Measurements from ENCODE around the gene DGKZ.

The DGKZ gene

GRCh38 chr11:46315033-46315738 is 32.1 kb upstream of the DGKZ start:
- H3K9ac ChIP-seq (ENCODE audit: insufficient read length, low read depth), result no peak overlapping the region
- H3K9me3 ChIP-seq (ENCODE audit: insufficient read depth, low read length), result no peaks in the 10 kb centered on the region
- no peaks in the 10 kb centered on the region for H3K27me3 ChIP-seq (ENCODE audit: insufficient read depth, insufficient read length)
- H3K4me1 ChIP-seq (ENCODE audit: insufficient read depth, insufficient read length), result peaks cover 4% of the 10 kb centered on the region
- peak; percentile 92 for DNase-seq (ENCODE audit: low read depth, low spot score)
- peaks cover 98% of the 10 kb centered on the region for H3K36me3 ChIP-seq (ENCODE audit: insufficient read depth, insufficient read length, low read length)
- no peak for TF ChIP-seq SUZ12 (IDR thresholded peaks at IDR 0.05; ENCODE audit: extremely low read depth, insufficient read depth, insufficient read length)
- no peak for TF ChIP-seq YY1 (IDR thresholded peaks at IDR 0.05; ENCODE audit: insufficient read depth, insufficient read length)
- no peak for TF ChIP-seq ZNF274 (IDR thresholded peaks at IDR 0.05; ENCODE audit: low read depth, low read length)
- H3K4me3 ChIP-seq (ENCODE audit: insufficient read length, low read depth), result no peak overlapping the region

- DNase-seq (ENCODE audit: low read depth, low spot score), result no peak
- Histone ChIP-seq H3K36me3 (ENCODE audit: insufficient read depth, insufficient read length, low read length) (peaks cover 98% of the 10 kb centered on the region), H3K4me3 (ENCODE audit: insufficient read length, low read depth) (no peak overlapping the region), H3K9ac (ENCODE audit: insufficient read length, low read depth) (no peak overlapping the region), H3K4me1 (ENCODE audit: insufficient read depth, insufficient read length) (peaks cover under 1% of the 10 kb centered on the region), H3K9me3 (ENCODE audit: insufficient read depth, low read length) (no peaks in the 10 kb centered on the region), H3K27me3 (ENCODE audit: insufficient read depth, insufficient read length) (no peaks in the 10 kb centered on the region)
- TF ChIP-seq SUZ12 (IDR thresholded peaks at IDR 0.05; ENCODE audit: extremely low read depth, insufficient read depth, insufficient read length) (no peak), YY1 (IDR thresholded peaks at IDR 0.05; ENCODE audit: insufficient read depth, insufficient read length) (no peak), ZNF274 (IDR thresholded peaks at IDR 0.05; ENCODE audit: low read depth, low read length) (no peak)
Measured at GRCh38 chr11:46315783-46316563, 31.3 kb upstream of the DGKZ start.

GRCh38 chr11:46319074-46319453 is 28.2 kb upstream of the DGKZ start:
- H3K4me1 ChIP-seq (ENCODE audit: insufficient read depth, insufficient read length), result no peaks in the 10 kb centered on the region
- no peak for TF ChIP-seq YY1 (IDR thresholded peaks at IDR 0.05; ENCODE audit: insufficient read depth, insufficient read length)
- TF ChIP-seq SUZ12 (IDR thresholded peaks at IDR 0.05; ENCODE audit: extremely low read depth, insufficient read depth, insufficient read length), result no peak
- no peak for TF ChIP-seq ZNF274 (IDR thresholded peaks at IDR 0.05; ENCODE audit: low read depth, low read length)
- no peak overlapping the region for H3K4me3 ChIP-seq (ENCODE audit: insufficient read length, low read depth)
- no peaks in the 10 kb centered on the region for H3K27me3 ChIP-seq (ENCODE audit: insufficient read depth, insufficient read length)
- peaks cover 82% of the 10 kb centered on the region for H3K36me3 ChIP-seq (ENCODE audit: insufficient read depth, insufficient read length, low read length)
- no peak overlapping the region for H3K9ac ChIP-seq (ENCODE audit: insufficient read length, low read depth)
- no peaks in the 10 kb centered on the region for H3K9me3 ChIP-seq (ENCODE audit: insufficient read depth, low read length)
- DNase-seq (ENCODE audit: low read depth, low spot score), result no peak

GRCh38 chr11:46321757-46322156 is 25.5 kb upstream of the DGKZ start:
- H3K36me3 ChIP-seq (ENCODE audit: insufficient read depth, insufficient read length, low read length), result peaks cover 57% of the 10 kb centered on the region
- no peaks in the 10 kb centered on the region for H3K4me1 ChIP-seq (ENCODE audit: insufficient read depth, insufficient read length)
- no peak overlapping the region for H3K9ac ChIP-seq (ENCODE audit: insufficient read length, low read depth)
- no peak for DNase-seq (ENCODE audit: low read depth, low spot score)
- H3K9me3 ChIP-seq (ENCODE audit: insufficient read depth, low read length), result no peaks in the 10 kb centered on the region
- TF ChIP-seq ZNF274 (IDR thresholded peaks at IDR 0.05; ENCODE audit: low read depth, low read length) (no peak), SUZ12 (IDR thresholded peaks at IDR 0.05; ENCODE audit: extremely low read depth, insufficient read depth, insufficient read length) (no peak), YY1 (IDR thresholded peaks at IDR 0.05; ENCODE audit: insufficient read depth, insufficient read length) (no peak)
- no peaks in the 10 kb centered on the region for H3K27me3 ChIP-seq (ENCODE audit: insufficient read depth, insufficient read length)
- H3K4me3 ChIP-seq (ENCODE audit: insufficient read length, low read depth), result no peak overlapping the region

- Histone ChIP-seq H3K9me3 (ENCODE audit: insufficient read depth, low read length) (no peaks in the 10 kb centered on the region), H3K36me3 (ENCODE audit: insufficient read depth, insufficient read length, low read length) (peaks cover 47% of the 10 kb centered on the region), H3K27me3 (ENCODE audit: insufficient read depth, insufficient read length) (no peaks in the 10 kb centered on the region), H3K4me1 (ENCODE audit: insufficient read depth, insufficient read length) (no peaks in the 10 kb centered on the region), H3K9ac (ENCODE audit: insufficient read length, low read depth) (no peak overlapping the region), H3K4me3 (ENCODE audit: insufficient read length, low read depth) (no peak overlapping the region)
- TF ChIP-seq ZNF274 (IDR thresholded peaks at IDR 0.05; ENCODE audit: low read depth, low read length), result no peak
- TF ChIP-seq SUZ12 (IDR thresholded peaks at IDR 0.05; ENCODE audit: extremely low read depth, insufficient read depth, insufficient read length), result no peak
- no peak for TF ChIP-seq YY1 (IDR thresholded peaks at IDR 0.05; ENCODE audit: insufficient read depth, insufficient read length)
- no peak for DNase-seq (ENCODE audit: low read depth, low spot score)
Measured at GRCh38 chr11:46322759-46323158, 24.5 kb upstream of the DGKZ start.

GRCh38 chr11:46326813-46327416 is 20.3 kb upstream of the DGKZ start:
- peaks cover 28% of the 10 kb centered on the region for H3K27me3 ChIP-seq (ENCODE audit: insufficient read depth, insufficient read length)
- H3K36me3 ChIP-seq (ENCODE audit: insufficient read depth, insufficient read length, low read length), result peaks cover 6% of the 10 kb centered on the region
- DNase-seq (ENCODE audit: low read depth, low spot score), result no peak
- no peak for TF ChIP-seq YY1 (IDR thresholded peaks at IDR 0.05; ENCODE audit: insufficient read depth, insufficient read length)
- TF ChIP-seq SUZ12 (IDR thresholded peaks at IDR 0.05; ENCODE audit: extremely low read depth, insufficient read depth, insufficient read length), result no peak
- TF ChIP-seq ZNF274 (IDR thresholded peaks at IDR 0.05; ENCODE audit: low read depth, low read length), result no peak
- H3K4me3 ChIP-seq (ENCODE audit: insufficient read length, low read depth), result no peak overlapping the region
- H3K9ac ChIP-seq (ENCODE audit: insufficient read length, low read depth), result no peak overlapping the region
- no peaks in the 10 kb centered on the region for H3K9me3 ChIP-seq (ENCODE audit: insufficient read depth, low read length)
- peaks cover 24% of the 10 kb centered on the region for H3K4me1 ChIP-seq (ENCODE audit: insufficient read depth, insufficient read length)

- Histone ChIP-seq H3K9ac (ENCODE audit: insufficient read length, low read depth) (no peak overlapping the region), H3K36me3 (ENCODE audit: insufficient read depth, insufficient read length, low read length) (no peaks in the 10 kb centered on the region), H3K27me3 (ENCODE audit: insufficient read depth, insufficient read length) (peaks cover 37% of the 10 kb centered on the region), H3K4me3 (ENCODE audit: insufficient read length, low read depth) (no peak overlapping the region), H3K4me1 (ENCODE audit: insufficient read depth, insufficient read length) (peaks cover 30% of the 10 kb centered on the region), H3K9me3 (ENCODE audit: insufficient read depth, low read length) (no peaks in the 10 kb centered on the region)
- no peak for DNase-seq (ENCODE audit: low read depth, low spot score)
- TF ChIP-seq ZNF274 (IDR thresholded peaks at IDR 0.05; ENCODE audit: low read depth, low read length) (no peak), SUZ12 (IDR thresholded peaks at IDR 0.05; ENCODE audit: extremely low read depth, insufficient read depth, insufficient read length) (no peak), YY1 (IDR thresholded peaks at IDR 0.05; ENCODE audit: insufficient read depth, insufficient read length) (no peak)
Measured at GRCh38 chr11:46327829-46328228, 19.4 kb upstream of the DGKZ start.

Data from NT2/D1 (cell line).